IMR-90 (cell line): ENCODE data around the gene GNAZ. TPM values are rescaled to one million over a fixed set of nuclear protein-coding genes. Genes with fewer than 3 reads are reported as not detected.

Experiments used
- ATAC-seq: fragments of 200-7000 bp; cut with Tn5 transposase; 2 replicates; pipeline ENCODE4 v1.9.1; 2020; ENCODE audit warnings: low read depth, mild to moderate bottlenecking, moderate library complexity
- BruUV-seq: library from RNA; stranded (reverse); fragments of 400-500 nt; replicated peaks from 2 replicates; lab custom pipeline; 2021; lab: Mats Ljungman, UMichigan
- CTCF ChIA-PET: fragments of 300-600 bp; formaldehyde crosslinking; extraction: SDS; loops from one replicate; lab custom pipeline; 2021; ENCODE audit warnings: antibody characterized with exemption; lab: Yijun Ruan, JAX
- POLR2A ChIA-PET: fragments of 300-600 bp; sonication (Branson Sonifier 250); formaldehyde crosslinking; loops from one replicate; lab custom pipeline; 2022; ENCODE audit warnings: antibody characterized with exemption; ENCODE audit not compliant: unreplicated experiment; lab: Charles Lee
- DNase-seq: peaks from one replicate; pipeline ENCODE4 v3.0.0; 2013
- H2AFZ ChIP-seq: replicated peaks from 2 replicates; pipeline ENCODE3; 2013; ENCODE audit warnings: low read length, mild to moderate bottlenecking; ENCODE audit not compliant: poor library complexity
- H2AK5ac ChIP-seq: 2 replicates; pipeline ENCODE4 v1.6.1; 2013; ENCODE audit warnings: low read depth, low read length, inconsistent platforms
- H2AK9ac ChIP-seq: replicated peaks from 2 replicates; pipeline ENCODE3; 2013; ENCODE audit warnings: mild to moderate bottlenecking, low read depth, low read length, moderate library complexity; ENCODE audit not compliant: poor library complexity
- H2BK120ac ChIP-seq: 2 replicates; pipeline ENCODE4 v1.6.1; 2013; ENCODE audit warnings: low read depth, low read length, inconsistent platforms
- H2BK15ac ChIP-seq: 3 replicates; pipeline ENCODE4 v1.6.1; 2013; ENCODE audit warnings: low read depth, low read length, inconsistent platforms
- H2BK20ac ChIP-seq: 2 replicates; pipeline ENCODE4 v1.6.1; 2013; ENCODE audit warnings: low read depth, mild to moderate bottlenecking, inconsistent platforms, low read length, moderate library complexity
- H2BK5ac ChIP-seq: 2 replicates; pipeline ENCODE4 v1.6.1; 2013; ENCODE audit warnings: mild to moderate bottlenecking, low read depth, low read length, inconsistent platforms; ENCODE audit not compliant: poor library complexity, severe bottlenecking
- H3K14ac ChIP-seq: replicated peaks from 2 replicates; pipeline ENCODE4 v1.6.1; 2013; ENCODE audit warnings: low read depth, low read length, inconsistent platforms
- H3K18ac ChIP-seq: 2 replicates; pipeline ENCODE4 v1.6.1; 2013; ENCODE audit warnings: low read depth, low read length, control low read depth
- H3K23ac ChIP-seq: 2 replicates; pipeline ENCODE4 v1.6.1; 2013; ENCODE audit warnings: low read depth, low read length, inconsistent platforms
- H3K27ac ChIP-seq: 2 replicates; pipeline ENCODE4 v1.5.1; 2013; ENCODE audit warnings: mild to moderate bottlenecking, control low read depth, low read length; ENCODE audit not compliant: insufficient read depth
- H3K27me3 ChIP-seq: 2 replicates; pipeline ENCODE4 v1.6.1; 2013; ENCODE audit warnings: low read length; ENCODE audit not compliant: control insufficient read depth, insufficient read depth
- H3K36me3 ChIP-seq: 2 replicates; pipeline ENCODE4 v1.6.1; 2013; ENCODE audit warnings: low read length, mixed read lengths; ENCODE audit not compliant: control insufficient read depth, insufficient read depth
- H3K4ac ChIP-seq: 2 replicates; pipeline ENCODE4 v1.6.1; 2013; ENCODE audit warnings: low read depth, low read length, inconsistent platforms
- H3K4me1 ChIP-seq: 2 replicates; pipeline ENCODE4 v1.6.1; 2013; ENCODE audit warnings: low read length, mixed read lengths; ENCODE audit not compliant: control insufficient read depth, insufficient read depth
- H3K4me2 ChIP-seq: 2 replicates; pipeline ENCODE4 v1.6.1; 2013; ENCODE audit warnings: low read depth, mild to moderate bottlenecking, control low read depth, low read length, moderate library complexity
- H3K4me3 ChIP-seq: 2 replicates; pipeline ENCODE4 v1.5.1; 2013; ENCODE audit warnings: low read depth, mild to moderate bottlenecking, control low read depth, low read length, moderate library complexity; ENCODE audit not compliant: insufficient read depth
- H3K56ac ChIP-seq: 2 replicates; pipeline ENCODE4 v1.6.1; 2013; ENCODE audit warnings: low read length, inconsistent platforms; ENCODE audit not compliant: insufficient read depth; ENCODE audit errors: extremely low read depth
- H3K79me1 ChIP-seq, 2 experiments: 2 replicates each; pipeline ENCODE4 v1.6.1; 2013; ENCODE audit warnings: low read length in 2 of 2, inconsistent platforms in 1 of 2, low read depth in 1 of 2
- H3K9ac ChIP-seq: 2 replicates; pipeline ENCODE4 v1.6.1; 2013; ENCODE audit warnings: low read depth, low read length, control low read depth
- H3K9me1 ChIP-seq: 2 replicates; pipeline ENCODE4 v1.6.1; 2013; ENCODE audit warnings: low read length, inconsistent platforms; ENCODE audit not compliant: insufficient read depth
- H3K9me3 ChIP-seq: 2 replicates; pipeline ENCODE4 v1.6.1; 2013; ENCODE audit warnings: low read length; ENCODE audit not compliant: control insufficient read depth, insufficient read depth
- H4K20me1 ChIP-seq: 2 replicates; pipeline ENCODE4 v1.6.1; 2013; ENCODE audit warnings: low read length, inconsistent platforms; ENCODE audit not compliant: insufficient read depth
- H4K5ac ChIP-seq: 2 replicates; pipeline ENCODE4 v1.6.1; 2013; ENCODE audit warnings: mild to moderate bottlenecking, low read depth, low read length, control low read depth
- H4K8ac ChIP-seq, 2 experiments: 2 replicates each; pipeline ENCODE4 v1.6.1; 2013; ENCODE audit warnings: low read depth in 2 of 2, low read length in 2 of 2, control low read depth in 1 of 2, inconsistent platforms in 1 of 2
- H4K91ac ChIP-seq: 2 replicates; pipeline ENCODE4 v1.6.1; 2013; ENCODE audit warnings: low read depth, low read length, inconsistent platforms; ENCODE audit not compliant: insufficient read depth
- BHLHE40 ChIP-seq: fragments of 150-350 bp; IDR thresholded peaks from 2 replicates; pipeline ENCODE4 v1.6.1; 2016; ENCODE audit warnings: mild to moderate bottlenecking, low read depth, low read length
- CTCF ChIP-seq: conservative IDR thresholded peaks from 2 replicates; pipeline ENCODE4 v1.5.1; 2012; ENCODE audit warnings: mild to moderate bottlenecking, low read depth, low read length, improper control_type of control experiment
- ELK1 ChIP-seq: fragments of 150-350 bp; IDR thresholded peaks from 2 replicates; pipeline ENCODE4 v1.6.1; 2016; ENCODE audit warnings: low read depth, mild to moderate bottlenecking, low read length, moderate library complexity, borderline replicate concordance
- FOS ChIP-seq: fragments of 150-350 bp; IDR thresholded peaks from 2 replicates; pipeline ENCODE4 v1.6.1; 2016; ENCODE audit warnings: low read depth, low read length
- RAD21 ChIP-seq: IDR thresholded peaks from 2 replicates; pipeline ENCODE4 v1.6.1; 2012; ENCODE audit warnings: low read length, improper control_type of control experiment
- SMC3 ChIP-seq: fragments of 150-350 bp; IDR thresholded peaks from 2 replicates; pipeline ENCODE4 v1.6.1; 2016; ENCODE audit warnings: low read depth, mild to moderate bottlenecking, antibody characterized with exemption, low read length, moderate library complexity
- WGBS, 2 experiments: methylation state at CpG; one replicate each; pipeline versions ENCODE4 v1.1.5 to v1.1.7; 2013; ENCODE audit warnings: missing lambda C conversion rate in 2 of 2; ENCODE audit not compliant: insufficient read length in 1 of 2; ENCODE audit errors: extremely low coverage in 2 of 2; 5-methylcytosine and 5-hydroxymethylcytosine counted together
- dilution Hi-C: fragments of 300-500 bp; cut with HindIII; formaldehyde crosslinking; loops from one replicate; pipeline ENCODE4 v1.14.3; 2018; ENCODE audit warnings: low sequenced_read_pairs; ENCODE audit not compliant: unreplicated experiment
- in situ Hi-C: fragments of 300-500 bp; cut with MboI; formaldehyde crosslinking; loops from 3 replicates; pipeline ENCODE4 v1.14.3; 2019; ENCODE audit warnings: low sequenced_read_pairs, inconsistent platforms, mixed read lengths
- intact Hi-C: fragments of 100-400 bp; cut with micrococcal nuclease; formaldehyde crosslinking; loops from 2 replicates; pipeline ENCODE4 v1.10.0; 2022
- polyA plus RNA-seq, 3 experiments: library from polyadenylated mRNA; depleted of rRNA; stranded (reverse); fragments of >200 nt; gene quantifications; 2 replicates each; pipeline ENCODE4 v1.2.3, GENCODE V29; 2012; ENCODE audit warnings: low replicate concordance in 1 of 3
- total RNA-seq: library from RNA; depleted of rRNA; stranded (reverse); fragments of >200 nt; gene quantifications from 2 replicates; pipeline ENCODE4 v1.2.3, GENCODE V29; 2012

GNAZ gene
- total and polyA plus RNA-seq, 2 of the 4 experiments (the other 2 are of a cell fraction): 1.5 to 2.5 TPM

GRCh38 chr22:23059284-23059948 lies 10.9 kb upstream of the GNAZ start:
- intact Hi-C loops (no loop called here), in situ Hi-C loops (no loop called here), dilution Hi-C loops (no loop called here)
- Histone ChIP-seq H4K91ac (no peak overlapping the region), H2BK120ac (no peak overlapping the region), H3K23ac (no peak overlapping the region), H3K14ac (no peak overlapping the region), H3K4ac (no peak overlapping the region), H2BK15ac (no peak overlapping the region), H3K4me1 (no peaks in the 10 kb centered on the region), H3K18ac (no peak overlapping the region), H2BK5ac (no peak overlapping the region), H4K5ac (no peak overlapping the region), H3K9me1 (no peaks in the 10 kb centered on the region), H3K56ac (no peak overlapping the region), H3K79me1 (no peaks in the 10 kb centered on the region), H2AK9ac (no peak overlapping the region), H3K4me3 (no peak overlapping the region), H3K9me3 (no peaks in the 10 kb centered on the region), H3K36me3 (no peaks in the 10 kb centered on the region), H4K8ac (no peak overlapping the region), H3K27ac (no peak overlapping the region), H4K20me1 (no peaks in the 10 kb centered on the region), H2AFZ (peak overlapping the region; percentile 32), H3K27me3 (peaks cover 5% of the 10 kb centered on the region; the same call in 1 of the 2 replicates), H2AK5ac (no peak overlapping the region), H2BK20ac (no peak overlapping the region), H3K9ac (no peak overlapping the region), H3K4me2 (no peak overlapping the region)
- WGBS, 2 experiments: 73% methylated on average over 15 of the region's 24 CpGs; no CpG with 5 or more reads in 1 of the 2 experiments
- CTCF ChIA-PET: no interaction called here
- TF ChIP-seq FOS (no peak), RAD21 (no peak), SMC3 (no peak), CTCF (no peak), ELK1 (no peak), BHLHE40 (no peak)
- DNase-seq: no peak
- no TSS peak for BruUV-seq
- POLR2A ChIA-PET: no interaction called here
- no peak for ATAC-seq
